ENCODE results near the gene PSD2.

The PSD2 gene

DNA sequence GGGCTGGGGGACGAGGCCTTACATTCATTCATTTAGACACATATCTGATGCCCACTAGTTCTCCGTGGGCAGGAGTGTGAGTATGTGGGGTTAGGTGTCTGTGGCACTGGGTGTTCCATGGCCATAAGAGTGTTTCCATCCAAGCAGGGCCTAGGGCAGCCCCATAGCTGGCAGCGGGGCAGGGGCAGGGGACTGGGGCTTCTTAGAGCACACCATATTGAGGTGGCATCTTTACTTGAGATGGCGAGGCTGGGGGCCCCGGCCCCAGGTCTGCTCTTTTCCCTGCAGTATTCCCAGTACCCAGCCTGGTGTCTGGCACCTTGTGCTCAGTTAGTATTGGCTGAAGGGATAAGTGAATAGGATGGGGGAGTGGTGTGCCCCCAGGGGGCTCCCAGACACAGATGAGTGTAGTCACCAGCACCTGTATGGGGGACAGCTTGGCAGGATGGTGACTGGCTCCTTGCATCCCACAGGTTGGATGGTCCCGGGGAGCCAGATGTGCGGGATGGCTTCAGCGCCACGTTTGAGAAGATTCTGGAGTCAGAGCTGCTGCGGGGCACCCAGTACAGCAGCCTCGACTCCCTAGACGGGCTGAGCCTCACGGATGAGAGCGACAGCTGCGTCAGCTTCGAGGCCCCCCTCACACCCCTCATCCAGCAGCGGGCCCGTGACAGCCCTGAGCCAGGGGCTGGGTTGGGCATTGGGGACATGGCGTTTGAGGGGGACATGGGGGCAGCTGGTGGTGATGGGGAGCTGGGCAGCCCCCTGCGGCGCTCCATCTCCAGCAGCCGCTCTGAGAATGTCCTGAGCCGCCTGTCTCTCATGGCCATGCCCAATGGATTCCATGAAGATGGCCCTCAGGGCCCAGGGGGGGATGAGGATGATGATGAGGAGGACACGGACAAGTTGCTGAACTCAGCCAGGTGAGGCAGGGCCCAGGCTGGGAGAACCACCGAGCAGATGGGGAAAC is 17.5 kb downstream of the PSD2 start:
- DNase-seq, result no peak

- no peak for DNase-seq
These were observed 18.6 kb downstream of the PSD2 start for GRCh38 chr5:139814191-139814601.

- DNase-seq, result no peak
These were observed 19.2 kb downstream of the PSD2 start for GRCh38 chr5:139814704-139815280.

GRCh38 chr5:139816566-139816965 is 21.0 kb downstream of the PSD2 start:
- DNase-seq, result no peak

DNA sequence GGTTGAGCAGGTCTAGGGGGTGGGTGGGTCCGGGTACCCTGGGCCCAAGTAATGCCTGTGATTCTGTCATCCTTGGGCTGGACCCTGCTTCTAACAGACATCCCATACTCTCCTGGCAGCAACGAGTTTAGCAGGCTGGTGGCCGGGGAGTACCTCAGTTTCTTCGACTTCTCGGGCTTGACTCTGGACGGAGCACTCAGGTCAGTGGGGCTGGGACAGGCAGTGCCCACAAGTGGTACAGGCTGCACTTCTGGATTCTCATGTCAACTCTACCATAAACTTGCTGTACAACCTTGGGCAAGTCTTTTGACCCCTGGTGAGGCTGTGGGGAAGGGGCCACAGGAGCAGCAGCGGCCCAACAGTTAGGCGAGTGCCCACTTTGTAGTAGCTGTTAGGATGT is 21.8 kb downstream of the PSD2 start:
- no peak for DNase-seq

DNA sequence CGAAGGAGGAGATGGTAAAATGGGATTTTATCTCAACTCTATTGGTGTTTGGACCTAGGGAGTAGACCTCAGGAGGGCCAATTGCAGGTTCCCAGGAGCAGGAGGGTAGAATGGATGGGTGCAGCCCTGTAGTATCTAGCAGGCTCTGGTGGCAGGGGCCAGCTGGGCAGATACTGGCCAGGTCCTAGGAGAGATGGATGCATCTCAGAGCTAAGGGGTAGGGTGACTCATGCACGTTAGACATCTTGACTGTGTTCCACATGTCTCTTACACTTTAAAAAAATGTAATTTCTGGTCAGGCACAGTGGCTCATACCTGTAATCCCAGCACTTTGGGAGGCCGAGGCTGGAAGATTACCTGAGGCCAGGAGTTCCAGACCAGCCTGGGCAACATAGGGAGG is 22.4 kb downstream of the PSD2 start:
- no peak for DNase-seq

GRCh38 chr5:139820130-139820529 is 24.5 kb downstream of the PSD2 start:
- no peak for DNase-seq

DNA sequence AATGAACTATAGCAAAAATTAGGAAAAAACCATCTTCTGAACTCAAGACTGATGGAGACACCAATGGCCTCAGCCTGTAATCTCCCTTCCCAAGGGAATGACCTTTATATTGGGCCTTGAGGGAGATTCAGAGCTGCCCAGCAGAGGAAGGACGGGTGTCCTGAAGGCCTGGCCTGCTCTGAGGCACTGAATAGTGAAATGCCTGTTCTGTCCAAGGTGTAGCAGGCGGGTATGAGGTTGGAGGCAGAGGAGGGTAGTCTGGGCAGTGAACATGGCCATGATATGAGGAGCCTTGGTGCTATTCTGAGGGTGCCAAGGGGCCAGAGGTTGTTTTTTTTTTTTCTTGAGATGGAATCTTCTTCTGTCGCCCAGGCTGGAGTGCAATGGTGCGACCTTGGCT is 25.0 kb downstream of the PSD2 start:
- no peak for DNase-seq

DNA sequence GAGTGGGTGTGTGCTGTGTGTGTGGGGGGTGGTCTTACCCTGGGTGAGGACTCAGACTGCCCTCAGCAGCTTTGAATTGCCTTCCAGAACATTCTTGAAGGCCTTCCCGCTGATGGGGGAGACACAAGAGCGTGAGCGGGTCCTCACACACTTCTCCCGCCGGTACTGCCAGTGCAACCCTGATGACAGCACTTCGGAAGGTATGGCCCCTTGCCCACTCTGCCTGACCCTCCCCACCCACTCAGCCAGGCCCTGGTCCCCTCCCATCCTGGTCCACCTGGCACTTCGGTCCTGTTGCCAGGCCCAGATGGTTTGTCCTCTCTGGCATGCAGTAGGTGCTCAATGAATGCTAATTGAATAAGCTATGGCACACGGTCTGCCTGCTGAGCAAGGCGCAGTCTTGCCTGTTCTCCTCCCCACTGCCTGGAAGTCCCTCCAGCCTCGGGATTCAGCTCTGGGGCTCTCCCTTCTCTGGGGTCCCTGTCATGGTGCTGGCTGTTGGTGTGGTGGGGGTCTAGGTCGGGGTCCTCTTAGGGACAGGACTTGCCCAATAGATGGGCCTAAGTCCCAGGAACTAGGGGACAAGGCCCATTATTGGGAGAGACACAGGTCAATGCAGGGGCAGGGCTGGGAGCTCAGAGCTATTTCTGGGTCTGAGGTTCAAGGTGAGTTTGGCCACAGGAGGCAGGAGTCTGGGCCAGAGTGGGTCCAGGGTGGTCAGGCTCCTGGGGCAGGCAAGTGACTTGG is 26.4 kb downstream of the PSD2 start:
- no peak for DNase-seq

GRCh38 chr5:139822553-139823425 is 27.2 kb downstream of the PSD2 start:
- no peak for DNase-seq

DNA sequence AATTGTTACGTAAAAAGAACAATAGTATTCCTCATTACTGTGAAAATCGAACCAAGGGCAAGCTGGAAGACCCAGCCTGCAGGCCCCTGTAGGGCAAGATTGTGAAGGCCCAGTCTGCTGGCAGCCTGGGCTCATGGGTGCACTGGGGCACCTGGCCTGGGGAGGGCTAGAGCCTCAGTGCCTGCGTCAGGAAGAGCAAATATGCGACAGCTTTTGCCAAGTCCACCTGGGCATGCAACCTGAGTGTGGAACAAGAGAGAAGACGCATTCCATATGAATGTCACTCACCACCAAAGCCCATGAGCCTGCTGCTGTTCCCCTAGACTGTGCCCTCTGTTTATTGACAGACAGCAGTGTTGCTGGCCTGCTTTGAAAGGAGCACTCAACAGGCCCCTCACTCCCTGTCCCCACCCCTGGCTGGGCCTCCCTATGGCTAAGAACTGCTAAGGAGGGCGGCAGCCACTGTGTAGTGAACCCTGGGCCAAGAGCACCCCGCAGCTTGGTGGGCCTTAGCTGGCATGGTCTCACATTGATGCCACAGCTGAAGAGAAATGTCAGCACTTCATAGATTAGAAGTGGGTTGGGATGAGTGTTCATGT is 28.2 kb downstream of the PSD2 start:
- DNase-seq, result no peak

DNA sequence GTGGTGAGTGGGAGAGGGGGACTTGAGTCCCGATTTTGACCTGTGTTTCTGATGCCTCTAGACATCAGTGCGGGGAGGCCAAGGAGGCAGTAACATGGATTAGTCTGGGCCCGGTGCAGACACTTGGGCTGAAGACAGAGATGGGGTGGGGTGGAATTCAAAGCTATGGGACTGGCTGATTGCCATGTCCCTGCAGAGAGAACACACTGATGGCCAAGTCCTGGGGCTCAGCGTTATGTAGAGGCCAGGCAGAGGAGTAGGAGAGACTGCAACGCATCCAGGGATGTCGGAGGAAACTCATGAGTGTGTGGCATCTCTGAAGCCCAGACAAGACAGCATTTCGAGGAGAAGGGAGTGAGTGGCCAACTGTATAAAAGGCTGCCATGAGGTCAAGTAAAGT is 30.1 kb downstream of the PSD2 start:
- no peak for DNase-seq

- no peak for DNase-seq
These were observed 32.7 kb downstream of the PSD2 start for GRCh38 chr5:139828207-139828895.

DNA sequence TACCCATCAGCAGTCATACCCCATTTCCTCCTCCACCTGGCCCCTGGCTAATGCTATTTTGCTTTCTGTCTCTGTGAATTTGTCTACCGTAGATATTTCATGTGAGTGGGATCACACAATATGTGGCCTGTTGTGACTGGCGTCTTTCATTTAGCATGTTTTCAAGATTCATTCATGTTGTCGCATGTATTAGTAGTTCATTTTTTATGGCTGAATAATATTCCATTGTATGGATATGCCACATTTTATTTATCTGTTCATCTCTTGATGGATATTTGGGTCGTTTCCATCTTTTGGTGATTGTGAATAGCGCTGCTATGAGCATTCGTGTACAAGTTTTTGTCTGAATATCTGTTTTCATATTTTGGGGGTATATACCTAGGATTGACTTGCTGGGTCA is 33.9 kb downstream of the PSD2 start:
- DNase-seq, result no peak

DNA sequence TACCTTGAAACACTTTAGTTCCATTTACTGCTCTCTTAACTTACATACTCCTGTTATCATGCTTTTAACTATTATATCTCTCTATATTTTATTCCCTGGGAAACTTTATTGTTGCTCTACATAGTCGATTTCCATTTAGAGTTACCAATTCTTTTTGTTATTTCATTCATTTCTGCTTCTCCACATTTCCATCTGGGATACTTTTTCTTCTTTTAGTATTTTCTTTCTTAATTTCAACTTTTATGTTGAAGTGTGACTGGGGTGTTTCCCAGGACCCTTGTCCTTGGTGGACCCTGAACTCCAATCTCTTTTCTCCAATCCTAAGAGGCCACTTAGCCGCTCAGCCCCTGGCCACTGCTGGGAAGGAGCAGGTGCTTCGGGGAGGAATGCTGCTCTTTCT is 36.0 kb downstream of the PSD2 start:
- no peak for DNase-seq

DNA sequence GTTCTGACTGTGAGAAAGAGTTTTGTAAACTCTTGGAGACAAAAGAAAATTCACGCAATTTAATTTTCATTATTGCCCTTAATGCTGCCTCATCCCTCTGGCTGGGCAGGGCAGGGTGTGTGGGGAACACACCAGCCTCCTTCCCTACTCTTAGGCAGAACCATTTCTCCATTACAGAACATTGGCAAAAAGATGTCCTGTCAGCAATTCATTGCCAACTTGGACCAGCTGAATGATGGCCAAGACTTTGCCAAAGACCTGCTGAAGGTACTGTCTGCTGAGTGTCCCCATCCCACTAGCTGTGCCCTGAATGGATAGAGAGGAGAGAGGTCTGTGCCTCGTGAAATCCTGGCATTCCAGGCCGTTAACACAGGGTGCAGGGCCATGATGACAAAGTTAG is 37.9 kb downstream of the PSD2 start:
- DNase-seq, result no peak

DNA sequence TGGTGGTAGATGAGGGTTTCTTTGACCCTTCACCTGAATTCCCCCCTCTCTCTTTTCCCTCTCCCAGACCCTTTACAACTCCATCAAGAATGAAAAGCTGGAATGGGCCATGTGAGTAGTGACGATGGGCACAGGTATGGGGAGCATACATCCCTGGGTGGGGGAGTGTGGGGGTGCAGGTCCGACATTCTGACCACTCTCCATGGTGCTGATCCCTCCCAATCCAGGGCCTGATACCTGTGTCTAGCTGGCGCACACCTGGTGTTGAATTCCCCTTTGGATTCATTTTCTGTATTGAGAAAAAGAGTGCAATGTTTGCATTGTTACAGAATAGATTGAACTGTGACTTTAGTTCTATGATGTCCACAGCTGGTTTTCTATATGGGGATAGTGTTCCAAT is 40.0 kb downstream of the PSD2 start:
- no peak for DNase-seq

- no peak for DNase-seq
These were observed 41.0 kb downstream of the PSD2 start for GRCh38 chr5:139836469-139837208.

DNA sequence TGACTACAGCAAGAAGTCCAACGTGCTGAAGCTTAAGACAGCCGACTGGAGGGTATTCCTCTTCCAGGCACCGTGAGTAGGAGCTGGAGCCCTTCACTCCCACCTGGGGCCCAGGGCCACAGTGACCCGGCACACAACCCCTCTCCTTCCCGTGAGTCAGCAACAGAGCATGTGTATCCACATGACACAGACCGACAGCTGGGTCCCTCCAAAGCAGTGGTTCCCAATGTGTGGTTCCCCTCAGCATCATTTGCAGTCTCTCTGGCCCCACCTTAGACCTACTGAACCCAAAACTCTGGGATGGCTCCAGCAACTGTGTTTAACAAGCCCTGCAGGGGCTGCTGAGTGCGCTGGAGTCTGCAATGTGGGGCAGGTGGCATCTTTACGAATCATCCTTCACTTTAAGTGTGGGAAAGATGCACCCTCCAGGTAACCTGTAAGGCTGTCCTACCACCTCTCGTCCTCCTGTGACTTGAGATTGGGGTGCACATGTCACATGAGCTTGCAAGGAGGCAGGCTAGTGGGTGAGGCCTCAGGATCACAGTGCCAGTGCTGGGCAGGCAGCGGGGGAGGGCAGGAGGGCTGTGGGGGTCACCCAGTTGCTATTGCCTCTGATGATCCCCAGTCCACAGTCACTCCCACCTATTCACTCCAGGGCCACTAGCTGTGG is 42.2 kb downstream of the PSD2 start:
- no peak for DNase-seq
